ENCODE data around the gene TESMIN. TPM values are rescaled to one million over a fixed set of nuclear protein-coding genes. Genes with fewer than 3 reads are reported as not detected.
A peak's percentile ranks its signal among the peaks of the same experiment; 100 is the strongest.

Gene TESMIN
- total RNA-seq, 1 experiment from 2014 or later = 9.7 TPM

GRCh38 chr11:68683536-68684384 is 67.6 kb downstream of the TESMIN start:
- H3K4me1 Mint-ChIP-seq (ENCODE audit: low read depth, unreplicated experiment) = peaks cover 2% of the 10 kb centered on the region
- DNase-seq = no peak
- no peaks in the 10 kb centered on the region for H3K9me3 Mint-ChIP-seq (ENCODE audit: low read depth, unreplicated experiment)
- no peak overlapping the region for H3K27ac Mint-ChIP-seq (ENCODE audit: unreplicated experiment)
- CTCF ChIA-PET = interaction anchor here (0.6 kb wide), 1 partner anchor 51 kb away, joined by 3 read pairs; no protein-coding TSS in a partner anchor
- H3K36me3 Mint-ChIP-seq (ENCODE audit: insufficient read depth, unreplicated experiment) = no peaks in the 10 kb centered on the region
- peak overlapping the region; percentile 42 for H3K4me3 Mint-ChIP-seq (ENCODE audit: low read depth, unreplicated experiment)
- peaks cover 58% of the 10 kb centered on the region for H3K27me3 Mint-ChIP-seq (ENCODE audit: unreplicated experiment)
- intact Hi-C loops (cut with micrococcal nuclease; ENCODE audit: unreplicated experiment) = no loop called here
- TF ChIP-seq, protein P1, sequence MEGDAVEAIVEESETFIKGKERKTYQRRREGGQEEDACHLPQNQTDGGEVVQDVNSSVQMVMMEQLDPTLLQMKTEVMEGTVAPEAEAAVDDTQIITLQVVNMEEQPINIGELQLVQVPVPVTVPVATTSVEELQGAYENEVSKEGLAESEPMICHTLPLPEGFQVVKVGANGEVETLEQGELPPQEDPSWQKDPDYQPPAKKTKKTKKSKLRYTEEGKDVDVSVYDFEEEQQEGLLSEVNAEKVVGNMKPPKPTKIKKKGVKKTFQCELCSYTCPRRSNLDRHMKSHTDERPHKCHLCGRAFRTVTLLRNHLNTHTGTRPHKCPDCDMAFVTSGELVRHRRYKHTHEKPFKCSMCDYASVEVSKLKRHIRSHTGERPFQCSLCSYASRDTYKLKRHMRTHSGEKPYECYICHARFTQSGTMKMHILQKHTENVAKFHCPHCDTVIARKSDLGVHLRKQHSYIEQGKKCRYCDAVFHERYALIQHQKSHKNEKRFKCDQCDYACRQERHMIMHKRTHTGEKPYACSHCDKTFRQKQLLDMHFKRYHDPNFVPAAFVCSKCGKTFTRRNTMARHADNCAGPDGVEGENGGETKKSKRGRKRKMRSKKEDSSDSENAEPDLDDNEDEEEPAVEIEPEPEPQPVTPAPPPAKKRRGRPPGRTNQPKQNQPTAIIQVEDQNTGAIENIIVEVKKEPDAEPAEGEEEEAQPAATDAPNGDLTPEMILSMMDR (IDR thresholded peaks at IDR 0.05; ENCODE audit: unreplicated experiment) = no peak
- no TSS peak for BruUV-seq (replicated peaks)

DNA sequence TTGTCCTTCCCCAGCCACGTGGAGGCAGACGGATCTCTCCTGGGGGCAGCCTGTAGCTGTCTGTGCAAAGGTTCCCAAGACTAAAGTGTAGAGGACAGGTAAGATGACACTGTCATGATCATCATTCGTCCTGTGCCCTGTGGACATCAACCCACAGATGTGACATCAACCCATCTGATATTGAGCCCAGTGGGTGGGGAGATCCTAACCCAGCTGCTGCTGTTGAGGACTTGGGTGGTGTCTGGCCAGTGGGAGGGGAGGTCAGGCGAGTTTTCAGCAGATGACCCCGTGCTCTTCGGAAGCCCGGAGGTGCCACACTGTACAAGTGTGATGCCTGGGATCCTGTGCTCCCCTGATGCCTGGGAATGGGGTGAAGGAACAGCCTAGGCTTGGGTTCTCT is 68.2 kb downstream of the TESMIN start:
- Mint-ChIP-seq H3K27me3 (ENCODE audit: unreplicated experiment) (peaks cover 52% of the 10 kb centered on the region), H3K4me3 (ENCODE audit: low read depth, unreplicated experiment) (no peak overlapping the region), H3K27ac (ENCODE audit: unreplicated experiment) (no peak overlapping the region)

DNA sequence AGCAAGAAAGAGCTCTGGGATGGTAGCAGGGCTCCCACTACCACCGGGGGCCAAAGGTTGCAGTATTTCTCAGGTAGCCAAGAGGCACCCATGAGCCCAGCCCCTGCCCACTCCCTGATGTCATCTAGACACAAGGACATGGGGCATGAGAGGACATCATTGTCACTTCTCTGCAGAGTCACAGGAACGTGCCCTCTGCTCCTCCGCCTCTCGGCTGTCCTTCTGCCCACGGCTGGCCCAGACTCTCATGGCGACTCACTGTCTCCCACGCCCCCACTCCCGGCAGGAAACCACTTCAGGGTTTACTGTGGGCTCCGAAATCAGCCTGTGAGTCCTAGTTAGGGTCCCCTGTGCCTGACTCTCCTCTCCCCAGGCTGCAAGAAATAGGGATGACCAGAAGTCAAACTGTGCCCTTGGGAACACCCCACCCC is 68.8 kb downstream of the TESMIN start:
- no TSS peak for BruUV-seq (replicated peaks)
- no peak for DNase-seq
- H3K4me3 Mint-ChIP-seq (ENCODE audit: low read depth, unreplicated experiment) = no peak overlapping the region
- CTCF ChIA-PET = no interaction called here
- TF ChIP-seq, protein P1 (IDR thresholded peaks at IDR 0.05; ENCODE audit: unreplicated experiment) = no peak
- peaks cover 11% of the 10 kb centered on the region for H3K4me1 Mint-ChIP-seq (ENCODE audit: low read depth, unreplicated experiment)
- H3K9me3 Mint-ChIP-seq (ENCODE audit: low read depth, unreplicated experiment) = no peaks in the 10 kb centered on the region
- intact Hi-C loops (cut with micrococcal nuclease; ENCODE audit: unreplicated experiment) = no loop called here
- peaks cover 47% of the 10 kb centered on the region for H3K27me3 Mint-ChIP-seq (ENCODE audit: unreplicated experiment)
- H3K27ac Mint-ChIP-seq (ENCODE audit: unreplicated experiment) = no peak overlapping the region
- H3K36me3 Mint-ChIP-seq (ENCODE audit: insufficient read depth, unreplicated experiment) = no peaks in the 10 kb centered on the region

More for the DNA sequence above, 68.2 kb downstream of the TESMIN start:
- Mint-ChIP-seq H3K4me1 (ENCODE audit: low read depth, unreplicated experiment) (peaks cover 8% of the 10 kb centered on the region), H3K36me3 (ENCODE audit: insufficient read depth, unreplicated experiment) (no peaks in the 10 kb centered on the region), H3K9me3 (ENCODE audit: low read depth, unreplicated experiment) (no peaks in the 10 kb centered on the region)
- TF ChIP-seq, protein P1 (IDR thresholded peaks at IDR 0.05; ENCODE audit: unreplicated experiment) = no peak
- intact Hi-C loops (cut with micrococcal nuclease; ENCODE audit: unreplicated experiment) = no loop called here
- no TSS peak for BruUV-seq (replicated peaks)
- CTCF ChIA-PET = no interaction called here
- no peak for DNase-seq

- TF ChIP-seq, protein P1 (IDR thresholded peaks at IDR 0.05; ENCODE audit: unreplicated experiment) = no peak
- CTCF ChIA-PET = no interaction called here
- Mint-ChIP-seq H3K4me1 (ENCODE audit: low read depth, unreplicated experiment) (peaks cover 20% of the 10 kb centered on the region), H3K27me3 (ENCODE audit: unreplicated experiment) (peaks cover 28% of the 10 kb centered on the region), H3K9me3 (ENCODE audit: low read depth, unreplicated experiment) (no peaks in the 10 kb centered on the region), H3K27ac (ENCODE audit: unreplicated experiment) (no peak overlapping the region), H3K36me3 (ENCODE audit: insufficient read depth, unreplicated experiment) (no peaks in the 10 kb centered on the region), H3K4me3 (ENCODE audit: low read depth, unreplicated experiment) (no peak overlapping the region)
- no peak for DNase-seq
- intact Hi-C loops (cut with micrococcal nuclease; ENCODE audit: unreplicated experiment) = no loop called here
- no TSS peak for BruUV-seq (replicated peaks)
Observed at GRCh38 chr11:68680541-68681231, 70.6 kb downstream of the TESMIN start.
